Liver (tissue), 9 donors: ENCODE results near the gene PARN. TPM values are rescaled to one million over a fixed set of nuclear protein-coding genes. Genes with fewer than 3 reads are reported as not detected.
A peak's percentile ranks its signal among the peaks of the same experiment; 100 is the strongest.

Source experiments
- DNase-seq: peaks from one replicate; pipeline ENCODE4 v3.0.0-alpha.2; 2017; ENCODE audit warnings: low spot score
- H3K27ac ChIP-seq, 2 donors: one replicate each; pipeline ENCODE4 v1.7.0; 2013; ENCODE audit warnings: inconsistent platforms in 2 of 2, low read length in 2 of 2, control low read depth in 1 of 2, low read depth in 1 of 2, mild to moderate bottlenecking in 1 of 2
- H3K27me3 ChIP-seq, 4 donors: one replicate each; pipeline versions ENCODE4 v1.6.1 to v1.7.0; 2013; ENCODE audit warnings: low read length in 3 of 4, inconsistent platforms in 1 of 4, mild to moderate bottlenecking in 1 of 4, moderate library complexity in 1 of 4; ENCODE audit not compliant: control insufficient read depth in 4 of 4, insufficient read depth in 4 of 4
- H3K36me3 ChIP-seq, 4 donors: one replicate each; pipeline versions ENCODE4 v1.6.1 to v1.7.0; 2013; ENCODE audit warnings: low read length in 3 of 4, mild to moderate bottlenecking in 3 of 4, low read depth in 1 of 4, moderate library complexity in 1 of 4; ENCODE audit not compliant: control insufficient read depth in 4 of 4, insufficient read depth in 3 of 4
- H3K4me1 ChIP-seq, 4 donors: one replicate each; pipeline versions ENCODE4 v1.6.1 to v1.7.0; 2013; ENCODE audit warnings: low read length in 3 of 4, mild to moderate bottlenecking in 3 of 4, moderate library complexity in 1 of 4; ENCODE audit not compliant: control insufficient read depth in 4 of 4, insufficient read depth in 4 of 4
- H3K4me3 ChIP-seq, 3 donors: one replicate each; pipeline versions ENCODE4 v1.6.1 to v1.7.0; 2013; ENCODE audit warnings: low read length in 3 of 3, control low read depth in 1 of 3, low read depth in 1 of 3, mild to moderate bottlenecking in 1 of 3
- H3K9ac ChIP-seq, 2 donors: one replicate each; pipeline ENCODE4 v1.7.0; 2013; ENCODE audit warnings: low read length in 2 of 2, mild to moderate bottlenecking in 2 of 2, moderate library complexity in 2 of 2, control low read depth in 1 of 2, low read depth in 1 of 2
- H3K9me3 ChIP-seq, 4 donors: one replicate each; pipeline versions ENCODE4 v1.6.1 to v1.7.0; 2013; ENCODE audit warnings: low read length in 3 of 4; ENCODE audit not compliant: control insufficient read depth in 4 of 4
- ATF3 ChIP-seq: IDR thresholded peaks from 2 replicates; pipeline ENCODE4 v1.6.1; 2016; ENCODE audit warnings: antibody characterized with exemption
- CTCF ChIP-seq: fragments of 150-350 bp; IDR thresholded peaks from 2 replicates; pipeline ENCODE4 v1.5.1; 2017; ENCODE audit warnings: improper control_type of control experiment, low read depth, low read length; ENCODE audit not compliant: missing input control
- EGR1 ChIP-seq, 2 donors: IDR thresholded peaks; 2 replicates each; pipeline ENCODE4 v1.6.1; 2016 to 2018; ENCODE audit warnings: antibody characterized with exemption in 2 of 2, low read depth in 2 of 2
- FOXA1 ChIP-seq: IDR thresholded peaks from 2 replicates; pipeline ENCODE4 v1.6.1; 2016; ENCODE audit warnings: antibody characterized with exemption
- FOXA2 ChIP-seq: IDR thresholded peaks from 2 replicates; pipeline ENCODE4 v1.6.1; 2016; ENCODE audit warnings: antibody characterized with exemption
- GABPA ChIP-seq, 2 donors: IDR thresholded peaks in 1 of 2; conservative IDR thresholded peaks in 1 of 2; 2 replicates each; pipeline ENCODE4 v1.6.1; 2016; ENCODE audit warnings: antibody characterized with exemption in 2 of 2, mild to moderate bottlenecking in 1 of 2, moderate library complexity in 1 of 2
- HNF4A ChIP-seq, 2 donors: conservative IDR thresholded peaks; 2 replicates each; pipeline ENCODE4 v1.6.1; 2016; ENCODE audit warnings: antibody characterized with exemption in 2 of 2, mild to moderate bottlenecking in 2 of 2
- HNF4G ChIP-seq: IDR thresholded peaks from 2 replicates; pipeline ENCODE4 v1.6.1; 2016; ENCODE audit warnings: antibody characterized with exemption
- JUND ChIP-seq, 2 donors: IDR thresholded peaks; 2 replicates each; pipeline ENCODE4 v1.6.1; 2016; ENCODE audit warnings: antibody characterized with exemption in 2 of 2
- MAX ChIP-seq: IDR thresholded peaks from 2 replicates; pipeline ENCODE4 v1.6.1; 2016; ENCODE audit warnings: antibody characterized with exemption
- NR2F2 ChIP-seq: IDR thresholded peaks from 2 replicates; pipeline ENCODE4 v1.6.1; 2016; ENCODE audit warnings: antibody characterized with exemption
- RAD21 ChIP-seq, 2 donors: IDR thresholded peaks; 2 replicates each; pipeline ENCODE4 v1.6.1; 2016; ENCODE audit warnings: antibody characterized with exemption in 2 of 2, mild to moderate bottlenecking in 2 of 2
- REST ChIP-seq: IDR thresholded peaks from 2 replicates; pipeline ENCODE4 v1.6.1; 2016; ENCODE audit warnings: antibody characterized with exemption, mild to moderate bottlenecking
- RXRA ChIP-seq, 2 donors: IDR thresholded peaks; 2 replicates each; pipeline ENCODE4 v1.6.1; 2017 to 2018; ENCODE audit warnings: antibody characterized with exemption in 2 of 2, mild to moderate bottlenecking in 1 of 2
- SP1 ChIP-seq: IDR thresholded peaks from 2 replicates; pipeline ENCODE4 v1.6.1; 2018; ENCODE audit warnings: antibody characterized with exemption, mild to moderate bottlenecking
- TAF1 ChIP-seq: conservative IDR thresholded peaks from 2 replicates; pipeline ENCODE4 v1.6.1; 2016; ENCODE audit warnings: antibody characterized with exemption, mild to moderate bottlenecking
- YY1 ChIP-seq: IDR thresholded peaks from 2 replicates; pipeline ENCODE4 v1.6.1; 2016; ENCODE audit warnings: antibody characterized with exemption, mild to moderate bottlenecking
- ZBTB33 ChIP-seq: IDR thresholded peaks from 2 replicates; pipeline ENCODE4 v1.6.1; 2016; ENCODE audit warnings: antibody characterized with exemption
- WGBS: extraction: QIAGEN DNeasy Blood & Tissue Kit; methylation state at CpG from one replicate; pipeline ENCODE4 v1.1.7; 2013; 5-methylcytosine and 5-hydroxymethylcytosine counted together
- polyA plus RNA-seq, 2 donors: library from polyadenylated mRNA; stranded (reverse) in 1 of 2; unstranded in 1 of 2; fragments of 200-250 nt in 1 of 2; fragments of >200 nt in 1 of 2; fragmentation: Nextera tagmentation in 1 of 2; extraction: Ambion mirVana in 1 of 2; gene quantifications; one replicate each; pipeline versions ENCODE4 v1.2.1 to v1.2.3, GENCODE V29; 2013 to 2015
- total RNA-seq, 2 donors: library from RNA; depleted of rRNA; stranded (reverse); fragments of >200 nt; gene quantifications; one replicate each; pipeline ENCODE4 v1.2.3, GENCODE V29; 2014
- donor health status: healthy.
- donor health status: healthy.
- donor health status: healthy.
- donor health status: healthy.
- donor health status: healthy.

PARN gene
- total and polyA plus RNA-seq, 4 donors: 7.9 to 19.7 (median 9.7) TPM

- TF ChIP-seq RXRA (IDR thresholded peaks at IDR 0.05): peak in 1 of 2 donors; percentile 23
- TF ChIP-seq EGR1 (IDR thresholded peaks at IDR 0.05; ENCODE audit: low read depth in 2 of 2): no peak
- TF ChIP-seq FOXA1: no peak
These were observed 65.7 kb downstream of the PARN start (continued) for GRCh38 chr16:14564323-14564722.

GRCh38 chr16:14562691-14563491, 67.2 kb downstream of the PARN start:
- no peaks in the 10 kb centered on the region for H3K9me3 ChIP-seq
- 23% methylated on average over 8 of the region's 8 CpGs for WGBS
- no peak for DNase-seq
- no peak overlapping the region for H3K9ac ChIP-seq
- H3K36me3 ChIP-seq: no peaks in the 10 kb centered on the region
- TF ChIP-seq NR2F2 (peak; percentile 80), YY1 (peak; percentile 68), HNF4A (conservative IDR thresholded peaks at IDR 0.05) (peak; percentile 96 to 97), TAF1 (no peak), JUND (IDR thresholded peaks at IDR 0.05) (peak; percentile 79 to 85), EGR1 (IDR thresholded peaks at IDR 0.05; ENCODE audit: low read depth in 2 of 2) (peak in 1 of 2 donors; percentile 30), HNF4G (peak; percentile 93), FOXA1 (no peak), ATF3 (peak; percentile 90), SP1 (peak; percentile 98), MAX (peak; percentile 69), GABPA (IDR thresholded peaks at IDR 0.05 in 1 of 2, conservative IDR thresholded peaks at IDR 0.05 in 1 of 2) (peak in 1 of 2 donors; percentile 22), FOXA2 (no peak), ZBTB33 (peak; percentile 80), CTCF (peak; percentile 31), RAD21 (IDR thresholded peaks at IDR 0.05) (peak; percentile 41 to 46), REST (no peak), RXRA (IDR thresholded peaks at IDR 0.05) (peak; percentile 84 to 85)
- no peak overlapping the region for H3K4me3 ChIP-seq
- no peaks in the 10 kb centered on the region for H3K27me3 ChIP-seq
- peak overlapping the region; percentile 29 to 40 for H3K27ac ChIP-seq
- H3K4me1 ChIP-seq: peaks cover 20 to 63% (median 61%) of the 10 kb centered on the region in 4 donors
